ENCODE data around the gene NRM.
"Not testable (repeated sequence)": the region's sequence is repeated elsewhere in the genome, so short reads cannot be mapped to it uniquely, and the experiment has no call there.

NRM gene

DNA sequence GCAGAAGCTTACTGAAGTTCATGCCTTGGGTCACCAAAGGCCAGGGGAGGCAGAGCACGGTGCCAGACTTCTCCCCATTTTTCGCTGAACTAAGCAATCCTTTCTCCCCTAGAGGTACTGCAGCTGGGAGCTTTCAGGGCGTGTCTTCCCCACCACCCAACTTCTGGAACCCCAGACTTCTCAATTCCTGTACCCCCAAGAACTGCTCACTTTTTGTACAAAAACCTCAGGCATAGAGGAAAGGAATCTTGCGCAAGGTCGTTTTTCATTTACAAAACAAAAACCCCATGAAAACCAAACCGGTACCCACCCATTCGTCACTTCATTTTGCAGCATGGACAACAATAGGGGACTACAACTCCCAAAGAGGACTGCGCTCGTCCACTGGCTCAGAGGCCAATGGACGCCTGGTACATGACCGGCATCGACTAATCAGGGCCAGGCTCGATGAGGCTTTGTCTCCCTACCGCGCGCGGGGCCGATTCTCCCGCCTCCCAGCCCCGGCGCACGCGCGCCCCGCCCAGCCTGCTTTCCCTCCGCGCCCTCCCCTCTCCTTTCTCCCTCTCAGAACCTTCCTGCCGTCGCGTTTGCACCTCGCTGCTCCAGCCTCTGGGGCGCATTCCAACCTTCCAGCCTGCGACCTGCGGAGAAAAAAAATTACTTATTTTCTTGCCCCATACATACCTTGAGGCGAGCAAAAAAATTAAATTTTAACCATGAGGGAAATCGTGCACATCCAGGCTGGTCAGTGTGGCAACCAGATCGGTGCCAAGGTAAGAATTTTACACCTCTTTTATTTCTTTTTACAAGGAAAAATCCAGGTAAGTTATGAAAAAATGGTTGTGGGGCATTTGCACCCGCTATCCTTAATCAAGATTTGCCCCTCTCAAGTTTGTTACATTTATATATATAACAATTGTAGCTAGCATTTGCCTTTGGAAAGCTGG is 29.3 kb upstream of the NRM start, which contains the start of gene TUBB:
Gene TUBB (plus strand): TSS at position 562 of the 947 bp plus-strand sequence. CDS start 155 bp downstream, at position 717.
- no peak for FAIRE-seq

DNA sequence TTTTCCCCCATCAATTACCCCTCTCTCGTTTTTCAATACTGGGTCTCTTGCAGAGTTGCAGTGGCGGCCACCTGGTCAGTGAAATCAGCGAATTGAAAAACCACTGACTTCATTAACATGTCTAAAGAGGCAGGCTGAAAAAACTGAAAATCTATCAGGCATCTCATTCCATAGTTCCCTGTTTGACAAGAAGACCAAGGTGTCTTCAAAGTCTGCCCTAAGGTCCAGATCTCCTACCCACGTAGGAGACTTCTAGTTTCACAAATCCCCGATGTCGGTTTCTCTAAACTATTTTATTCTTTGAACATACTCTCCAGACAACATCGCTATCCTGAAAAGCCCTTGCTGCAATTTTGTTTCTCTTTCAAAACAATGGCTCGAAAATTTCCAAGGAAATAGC is 28.6 kb upstream of the NRM start:
- FAIRE-seq, result no peak

GRCh38 chr6:30717845-30718720 is 27.3 kb upstream of the NRM start:
- not testable (repeated sequence) for FAIRE-seq

DNA sequence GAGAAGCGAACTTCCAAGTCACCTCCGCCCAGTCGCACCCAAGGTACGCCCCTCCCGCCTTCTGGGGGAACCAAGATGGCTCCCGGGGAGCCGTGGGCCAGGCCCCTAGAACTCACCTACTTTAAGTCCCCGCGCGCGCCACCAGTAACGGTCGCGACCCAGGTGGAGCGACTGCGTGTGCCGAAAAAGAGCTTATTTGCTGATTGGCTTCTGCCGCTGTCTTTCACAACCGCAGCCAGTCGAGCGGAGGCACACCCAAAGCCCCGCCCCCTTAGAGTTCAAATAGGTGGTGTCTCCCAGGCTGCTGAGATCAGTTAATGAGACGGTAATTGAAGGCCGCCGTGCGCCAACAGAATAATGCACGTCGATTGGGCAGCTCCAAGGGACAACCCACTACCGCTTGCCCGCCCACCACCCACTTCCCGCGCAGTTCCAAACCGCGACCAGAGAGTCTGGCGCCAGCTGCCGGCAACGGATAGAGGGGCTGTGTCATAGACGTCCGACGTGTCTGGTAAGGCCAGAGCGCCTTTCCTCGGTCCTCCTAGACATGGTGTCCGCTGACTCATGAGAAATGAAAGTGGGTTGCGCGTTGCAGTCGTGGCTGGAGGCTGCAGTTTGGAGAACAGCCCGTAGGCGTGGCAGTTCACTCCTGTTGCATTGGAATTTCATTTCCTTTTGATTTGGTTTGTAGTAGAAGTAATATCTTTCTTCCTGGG is 26.5 kb upstream of the NRM start, which contains the start of gene MDC1:
Gene MDC1 (minus strand): TSS at position 153 of the 716 bp plus-strand sequence. CDS start 2,106 bp downstream, outside the sequence.
- FAIRE-seq, result peak; percentile 65

GRCh38 chr6:30716879-30717128 is 26.0 kb upstream of the NRM start:
- no peak for FAIRE-seq

GRCh38 chr6:30714263-30714662 is 23.5 kb upstream of the NRM start:
- FAIRE-seq, result no peak

- no peak for FAIRE-seq
Measured at GRCh38 chr6:30712441-30712945, 21.7 kb upstream of the NRM start.

DNA sequence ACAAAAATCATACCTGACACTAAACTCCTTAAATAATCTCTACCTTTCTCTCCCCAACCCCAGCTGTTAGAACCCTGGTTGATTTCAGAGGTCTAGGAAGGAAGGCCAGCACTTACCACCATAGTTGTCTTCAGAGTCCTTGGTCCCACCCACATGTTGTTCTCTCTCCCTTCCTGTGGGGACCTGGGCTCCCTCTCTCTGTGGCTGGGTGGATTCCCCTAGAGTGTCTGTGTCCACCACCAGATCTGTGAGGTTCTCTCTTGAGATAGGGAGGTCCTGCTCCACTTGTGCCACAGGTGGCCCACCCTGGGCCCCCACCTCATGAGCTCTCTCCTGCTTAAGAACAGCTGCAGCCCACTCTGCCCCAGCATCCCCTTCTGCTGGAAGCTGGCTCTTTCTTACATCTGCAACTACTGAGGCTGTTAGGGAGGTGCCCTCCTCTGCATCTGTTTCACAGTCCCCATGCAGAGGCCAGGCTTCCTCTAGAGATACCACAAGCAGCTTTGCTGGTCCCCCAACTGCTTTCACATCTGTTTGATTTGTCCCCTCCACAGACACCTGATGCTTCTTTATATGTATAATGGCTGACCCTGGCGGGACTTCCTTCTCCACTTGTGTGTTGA is 21.1 kb upstream of the NRM start:
- no peak for FAIRE-seq

DNA sequence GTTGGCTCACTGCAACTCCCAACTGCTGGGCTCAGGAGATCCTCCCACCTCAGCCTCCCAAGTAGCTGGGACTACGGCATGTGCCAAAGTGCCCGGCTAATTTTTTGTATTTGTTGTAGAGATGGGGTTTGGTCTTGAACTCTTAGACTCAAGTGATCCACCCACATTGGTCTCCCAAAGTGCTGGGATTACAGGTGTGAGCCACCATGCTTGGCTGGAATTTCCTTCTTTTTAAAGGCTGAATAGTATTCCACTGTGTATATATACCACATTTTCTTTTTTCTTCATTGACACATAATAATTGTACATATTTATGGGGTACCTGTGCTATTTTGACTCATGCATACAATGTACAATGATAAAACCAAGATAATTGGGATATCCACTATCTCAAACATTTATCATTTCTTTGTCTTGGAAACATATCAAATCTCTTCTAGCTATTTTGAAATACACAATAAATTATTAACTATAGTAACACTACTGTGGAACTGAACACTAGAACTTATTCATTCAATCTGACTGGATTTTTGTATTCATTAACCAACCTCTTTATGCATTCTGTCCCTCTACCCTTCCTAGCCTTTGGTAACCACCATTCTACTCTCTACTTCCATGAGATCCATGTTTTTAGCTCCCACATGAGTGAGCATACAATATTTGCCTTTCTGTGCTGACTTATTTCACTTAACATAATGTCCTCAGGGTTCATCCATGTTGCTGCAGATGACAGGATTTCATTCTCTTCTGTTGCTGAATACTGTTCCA is 18.5 kb upstream of the NRM start:
- no peak for FAIRE-seq

DNA sequence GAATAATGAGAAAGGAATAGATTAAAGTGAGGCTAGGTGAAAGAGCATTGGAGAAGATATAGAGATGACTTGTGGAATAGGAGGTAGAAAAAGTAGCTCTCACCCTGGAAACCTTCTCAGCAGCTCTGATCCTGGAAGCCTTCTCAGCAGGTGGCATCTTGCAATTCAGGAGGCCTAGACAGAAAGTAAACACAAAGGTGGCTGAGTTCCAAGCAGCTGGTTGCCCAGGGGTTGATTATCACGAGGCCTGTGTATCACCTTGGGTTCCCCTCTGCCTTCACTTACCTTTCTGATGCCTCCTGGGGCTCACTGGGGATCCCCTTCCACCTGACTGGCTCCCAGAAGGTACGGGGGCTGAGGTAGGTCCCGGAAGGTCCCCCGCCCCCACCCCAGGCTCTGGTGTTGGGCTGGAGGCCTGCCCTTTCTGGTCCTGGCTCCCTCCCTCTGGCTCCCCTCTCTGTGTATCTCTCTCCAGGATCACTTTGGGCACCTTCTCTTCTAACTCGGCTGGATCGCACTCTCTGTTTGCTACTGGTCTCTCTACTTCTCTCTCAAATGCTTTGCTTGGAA is 16.6 kb upstream of the NRM start:
- FAIRE-seq, result no peak

GRCh38 chr6:30705620-30706019 is 14.8 kb upstream of the NRM start:
- no peak for FAIRE-seq

DNA sequence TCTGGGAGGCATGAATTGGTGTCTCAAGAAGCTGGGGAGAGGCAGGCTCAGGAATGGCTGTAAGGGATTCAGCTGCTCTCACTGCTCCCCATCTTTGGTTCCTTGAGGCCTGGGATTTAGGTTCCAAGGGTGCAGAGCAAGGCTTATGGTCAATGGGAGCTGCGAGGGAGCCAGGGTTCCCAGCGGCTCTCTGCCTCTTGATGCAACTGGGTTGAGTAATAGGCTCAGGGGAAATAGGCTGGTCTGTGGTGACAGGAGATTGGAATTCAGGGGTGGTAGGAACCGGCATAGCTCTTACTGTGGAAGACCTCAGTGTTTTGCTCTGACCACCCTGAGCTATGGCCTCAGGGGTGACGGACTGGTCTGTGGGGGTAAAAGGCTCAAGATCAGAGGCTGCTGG is 13.0 kb upstream of the NRM start:
- FAIRE-seq, result no peak

DNA sequence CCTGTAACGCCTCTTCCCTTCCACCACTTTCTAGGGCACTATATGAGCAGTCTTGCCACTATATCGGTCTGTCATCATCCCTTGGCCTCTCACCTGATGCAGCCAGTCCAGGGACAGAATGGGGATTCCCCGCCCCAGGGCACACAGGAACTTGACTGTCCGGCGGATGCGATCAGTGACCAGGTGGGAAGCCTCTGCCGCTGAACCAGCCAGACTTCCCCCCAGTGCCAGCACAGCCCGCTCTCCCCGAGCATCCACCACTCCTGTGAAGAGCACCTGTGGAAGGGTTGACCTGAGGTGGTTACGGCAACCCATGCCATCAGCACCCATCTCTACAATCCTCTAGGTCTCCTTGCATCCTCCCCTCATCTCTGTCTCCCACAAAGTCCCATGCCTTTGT is 12.2 kb upstream of the NRM start:
- no peak for FAIRE-seq

DNA sequence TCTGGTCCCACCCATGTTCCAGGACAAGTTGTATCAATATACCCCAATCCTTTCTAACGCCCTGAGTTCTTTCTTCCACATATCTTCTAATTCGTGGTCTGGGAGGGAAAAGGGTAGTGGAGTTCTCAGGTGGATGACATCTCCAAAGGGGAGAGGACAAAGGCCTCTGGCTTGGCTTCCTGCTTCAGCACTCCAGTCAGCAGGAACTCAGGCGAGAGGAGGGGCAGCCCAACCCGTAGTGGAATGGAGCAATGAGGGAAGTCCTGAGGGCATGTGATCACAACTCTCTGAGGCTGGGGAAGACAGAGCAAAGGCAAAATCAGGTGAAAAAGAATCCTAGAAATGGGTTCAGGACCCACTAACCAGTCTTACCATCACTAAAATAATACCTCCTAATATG is 9.6 kb upstream of the NRM start:
- no peak for FAIRE-seq

- FAIRE-seq, result no peak
Measured at GRCh38 chr6:30696432-30696831, 5.6 kb upstream of the NRM start.

GRCh38 chr6:30691208-30691847 is 544 bp upstream of the NRM start:
- FAIRE-seq, result no peak

- FAIRE-seq, result no peak
Measured at GRCh38 chr6:30689985-30690384, 799 bp downstream of the NRM start.

DNA sequence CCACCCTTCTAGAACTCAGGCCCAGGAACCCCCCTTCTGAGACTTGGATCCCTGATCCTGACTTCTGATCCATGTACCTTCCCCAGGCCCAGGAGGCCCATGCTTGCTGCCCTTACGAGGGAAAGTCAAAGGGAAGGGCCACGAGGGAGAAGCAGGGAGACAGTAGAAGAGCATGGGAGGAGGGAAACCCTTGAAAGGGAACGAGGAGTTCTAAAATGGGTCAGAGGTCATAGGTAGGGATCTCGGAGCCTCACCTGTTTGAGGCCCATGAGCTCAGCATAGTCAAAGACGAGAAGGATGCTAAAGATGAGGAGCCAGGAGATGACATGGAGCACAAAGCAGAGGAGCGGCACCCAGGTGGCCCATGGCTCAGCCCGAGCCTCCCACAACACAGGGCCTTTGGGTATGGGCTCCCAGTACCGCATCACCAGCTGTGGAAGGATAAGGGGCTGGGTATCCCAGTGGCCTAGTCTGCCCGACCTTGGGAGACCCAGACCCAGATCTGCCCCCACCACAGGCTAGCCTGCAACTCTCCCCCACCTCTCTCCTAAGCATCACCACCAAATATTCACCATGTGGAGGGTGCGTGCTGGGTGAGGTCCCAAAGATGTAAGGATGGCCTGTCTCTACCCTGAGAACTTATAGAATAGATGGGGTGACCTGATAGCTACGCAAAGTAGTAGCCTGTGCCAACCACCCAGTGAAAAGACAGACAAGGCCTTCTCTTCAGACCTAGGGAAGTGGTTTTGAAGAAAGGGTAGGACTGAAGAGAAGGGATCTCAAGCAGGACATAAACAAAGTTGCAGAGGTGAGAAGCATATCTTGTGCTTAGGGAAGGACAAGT is 1.5 kb downstream of the NRM start:
- FAIRE-seq, result no peak

- no peak for FAIRE-seq
Measured at GRCh38 chr6:30688569-30688968, 2.2 kb downstream of the NRM start.

Measured in colon (tissue), 2 donors.